Measurements from ENCODE around the gene AGBL1. TPM values are rescaled to one million over a fixed set of nuclear protein-coding genes. Genes with fewer than 3 reads are reported as not detected.

The AGBL1 gene
- total RNA-seq, 1 donor from 2014 or later, result not detected

GRCh38 chr15:86772369-86773059 is 692.8 kb downstream of the AGBL1 start:
- H3K36me3 Mint-ChIP-seq (ENCODE audit: low read depth, unreplicated experiment), result no peaks in the 10 kb centered on the region
- H3K4me1 Mint-ChIP-seq (ENCODE audit: low read depth, unreplicated experiment), result peaks cover 4% of the 10 kb centered on the region
- H3K27ac Mint-ChIP-seq (ENCODE audit: unreplicated experiment), result no peak overlapping the region
- Histone ChIP-seq H2AFZ (ENCODE audit: low read depth, low read length) (no peak overlapping the region), H3K4me1 (ENCODE audit: insufficient read depth, low read length) (no peaks in the 10 kb centered on the region), H3K79me2 (ENCODE audit: insufficient read depth, low read length) (no peaks in the 10 kb centered on the region), H3K4me3 (ENCODE audit: insufficient read depth, low read depth, low read length) (no peak overlapping the region), H3K9me3 (ENCODE audit: insufficient read depth, low read depth, low read length) (no peaks in the 10 kb centered on the region), H3K4me2 (ENCODE audit: low read length) (no peak overlapping the region), H3K27me3 (ENCODE audit: insufficient read depth, low read length) (no peaks in the 10 kb centered on the region), H3K36me3 (ENCODE audit: insufficient read depth, low read length) (no peaks in the 10 kb centered on the region), H3K27ac (ENCODE audit: low read depth, low read length) (no peak overlapping the region), H3K9ac (ENCODE audit: low read length) (no peak overlapping the region), H4K20me1 (ENCODE audit: insufficient read depth, low read length) (no peaks in the 10 kb centered on the region)
- FAIRE-seq, result no peak
- H3K27me3 Mint-ChIP-seq (ENCODE audit: low read depth, unreplicated experiment), result no peaks in the 10 kb centered on the region
- no peak overlapping the region for H3K4me3 Mint-ChIP-seq (ENCODE audit: unreplicated experiment)
- peak; percentile 40 for DNase-seq (ENCODE audit: low read depth)
- peaks cover 1% of the 10 kb centered on the region for H3K9me3 Mint-ChIP-seq (ENCODE audit: unreplicated experiment)
- TF ChIP-seq CTCF (IDR thresholded peaks at IDR 0.05; ENCODE audit: insufficient read depth, low read depth, low read length) (no peak), EZH2 (IDR thresholded peaks at IDR 0.05; ENCODE audit: insufficient read depth, low read length) (no peak)

GRCh38 chr15:86773736-86774135 is 694.1 kb downstream of the AGBL1 start:
- TF ChIP-seq CTCF (IDR thresholded peaks at IDR 0.05; ENCODE audit: insufficient read depth, low read depth, low read length) (no peak), EZH2 (IDR thresholded peaks at IDR 0.05; ENCODE audit: insufficient read depth, low read length) (no peak)
- Mint-ChIP-seq H3K4me1 (ENCODE audit: low read depth, unreplicated experiment) (peaks cover 3% of the 10 kb centered on the region), H3K27me3 (ENCODE audit: low read depth, unreplicated experiment) (no peaks in the 10 kb centered on the region), H3K9me3 (ENCODE audit: unreplicated experiment) (peaks cover 4% of the 10 kb centered on the region), H3K36me3 (ENCODE audit: low read depth, unreplicated experiment) (no peaks in the 10 kb centered on the region), H3K4me3 (ENCODE audit: unreplicated experiment) (no peak overlapping the region), H3K27ac (ENCODE audit: unreplicated experiment) (no peak overlapping the region)
- no peaks in the 10 kb centered on the region for H3K27me3 ChIP-seq (ENCODE audit: insufficient read depth, low read length)
- no peaks in the 10 kb centered on the region for H3K9me3 ChIP-seq (ENCODE audit: insufficient read depth, low read depth, low read length)
- no peaks in the 10 kb centered on the region for H3K79me2 ChIP-seq (ENCODE audit: insufficient read depth, low read length)
- no peak overlapping the region for H3K27ac ChIP-seq (ENCODE audit: low read depth, low read length)
- H3K4me2 ChIP-seq (ENCODE audit: low read length), result no peak overlapping the region
- no peaks in the 10 kb centered on the region for H4K20me1 ChIP-seq (ENCODE audit: insufficient read depth, low read length)
- no peaks in the 10 kb centered on the region for H3K4me1 ChIP-seq (ENCODE audit: insufficient read depth, low read length)
- H3K4me3 ChIP-seq (ENCODE audit: insufficient read depth, low read depth, low read length), result no peak overlapping the region
- no peak for DNase-seq (ENCODE audit: low read depth)
- H3K9ac ChIP-seq (ENCODE audit: low read length), result no peak overlapping the region
- H3K36me3 ChIP-seq (ENCODE audit: insufficient read depth, low read length), result no peaks in the 10 kb centered on the region
- H2AFZ ChIP-seq (ENCODE audit: low read depth, low read length), result no peak overlapping the region
- FAIRE-seq, result no peak

GRCh38 chr15:86776145-86776544 is 696.5 kb downstream of the AGBL1 start:
- Histone ChIP-seq H4K20me1 (ENCODE audit: insufficient read depth, low read length) (no peaks in the 10 kb centered on the region), H2AFZ (ENCODE audit: low read depth, low read length) (no peak overlapping the region), H3K4me3 (ENCODE audit: insufficient read depth, low read depth, low read length) (no peak overlapping the region), H3K36me3 (ENCODE audit: insufficient read depth, low read length) (no peaks in the 10 kb centered on the region), H3K4me2 (ENCODE audit: low read length) (no peak overlapping the region), H3K4me1 (ENCODE audit: insufficient read depth, low read length) (no peaks in the 10 kb centered on the region), H3K9ac (ENCODE audit: low read length) (no peak overlapping the region), H3K27ac (ENCODE audit: low read depth, low read length) (no peak overlapping the region), H3K27me3 (ENCODE audit: insufficient read depth, low read length) (no peaks in the 10 kb centered on the region), H3K79me2 (ENCODE audit: insufficient read depth, low read length) (no peaks in the 10 kb centered on the region), H3K9me3 (ENCODE audit: insufficient read depth, low read depth, low read length) (no peaks in the 10 kb centered on the region)
- Mint-ChIP-seq H3K4me1 (ENCODE audit: low read depth, unreplicated experiment) (no peaks in the 10 kb centered on the region), H3K36me3 (ENCODE audit: low read depth, unreplicated experiment) (no peaks in the 10 kb centered on the region), H3K9me3 (ENCODE audit: unreplicated experiment) (peaks cover 8% of the 10 kb centered on the region), H3K27ac (ENCODE audit: unreplicated experiment) (no peak overlapping the region), H3K27me3 (ENCODE audit: low read depth, unreplicated experiment) (no peaks in the 10 kb centered on the region), H3K4me3 (ENCODE audit: unreplicated experiment) (no peak overlapping the region)
- no peak for TF ChIP-seq CTCF (IDR thresholded peaks at IDR 0.05; ENCODE audit: insufficient read depth, low read depth, low read length)
- no peak for TF ChIP-seq EZH2 (IDR thresholded peaks at IDR 0.05; ENCODE audit: insufficient read depth, low read length)
- FAIRE-seq, result no peak
- DNase-seq (ENCODE audit: low read depth), result no peak
